ENCODE data around the gene POLG2. TPM values are rescaled to one million over a fixed set of nuclear protein-coding genes. Genes with fewer than 3 reads are reported as not detected.
A peak's percentile ranks its signal among the peaks of the same experiment; 100 is the strongest.
"Not testable (repeated sequence)": the region's sequence is repeated elsewhere in the genome, so short reads cannot be mapped to it uniquely, and the experiment has no call there.

POLG2 gene
- total RNA-seq, 1 experiment from 2014 or later: 7.7 TPM

- no peak for DNase-seq (ENCODE audit: low read depth)
These were observed 12.5 kb downstream of the POLG2 start for GRCh38 chr17:64484380-64484779.

DNA sequence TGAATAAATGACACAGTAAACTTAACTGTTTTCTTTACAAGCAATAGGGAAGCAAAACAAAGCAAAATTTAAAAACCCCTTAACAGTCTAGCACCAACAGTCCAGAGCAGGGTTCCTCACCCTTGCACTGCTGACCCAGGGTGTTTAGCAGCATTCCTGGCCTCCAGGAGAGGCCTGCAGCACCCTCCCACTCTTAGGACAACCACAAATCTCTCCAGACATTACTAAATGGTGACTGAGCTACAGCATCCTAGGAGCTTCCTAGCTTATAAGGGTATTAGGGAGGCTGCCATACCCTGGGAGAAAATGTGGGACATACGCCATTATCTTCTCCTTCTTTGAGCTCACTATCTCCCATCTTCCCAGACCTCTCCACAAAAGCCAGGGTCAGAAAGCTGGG, 15.9 kb downstream of the POLG2 start:
- DNase-seq (ENCODE audit: low read depth): no peak

GRCh38 chr17:64477849-64478248, 19.0 kb downstream of the POLG2 start:
- DNase-seq (ENCODE audit: low read depth): no peak

DNA sequence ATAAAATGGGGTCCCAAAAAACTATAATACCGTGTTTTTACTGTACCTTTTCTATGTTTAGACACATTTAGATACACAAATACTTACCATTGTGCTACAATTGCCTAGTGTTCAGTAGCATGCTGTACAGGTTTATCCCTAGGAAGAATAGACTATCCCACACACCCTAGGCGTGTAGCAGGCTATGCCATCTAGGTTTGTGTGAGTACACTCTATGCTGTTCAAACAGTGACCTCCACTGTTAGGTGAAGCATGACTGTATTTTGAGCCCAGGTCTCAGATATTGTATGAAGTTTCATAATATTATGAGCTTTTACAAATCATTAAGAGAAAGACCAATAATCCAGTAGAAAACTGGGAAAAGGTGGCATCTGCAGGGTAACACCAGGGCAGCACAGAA, 24.3 kb downstream of the POLG2 start:
- DNase-seq (ENCODE audit: low read depth): no peak

GRCh38 chr17:64471440-64471839, 25.4 kb downstream of the POLG2 start:
- DNase-seq (ENCODE audit: low read depth): no peak

GRCh38 chr17:64470625-64471024, 26.2 kb downstream of the POLG2 start:
- DNase-seq (ENCODE audit: low read depth): no peak

- DNase-seq (ENCODE audit: low read depth): not testable (repeated sequence)
These were observed 30.0 kb downstream of the POLG2 start for GRCh38 chr17:64466834-64467233.

- DNase-seq (ENCODE audit: low read depth): no peak
These were observed 30.7 kb downstream of the POLG2 start for GRCh38 chr17:64466019-64466735.

DNA sequence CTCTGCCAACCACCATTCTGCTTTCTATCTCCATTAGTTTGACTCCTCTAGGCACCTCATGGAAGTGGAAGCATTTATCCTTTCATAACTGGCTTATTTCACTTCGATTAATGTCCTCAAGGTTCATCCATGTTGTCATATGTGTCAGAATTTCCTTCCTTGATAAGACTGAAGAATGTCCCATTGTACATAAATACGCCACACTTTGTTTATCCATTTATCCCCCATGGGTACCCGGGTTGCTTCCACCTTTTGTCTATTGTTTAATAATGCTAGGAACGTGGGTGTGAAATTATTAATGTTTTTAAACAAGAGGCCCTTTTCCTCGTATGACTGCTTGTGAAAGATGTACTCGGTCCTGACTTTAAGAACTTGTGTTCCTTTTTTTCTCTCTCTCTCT, 35.1 kb downstream of the POLG2 start:
- no peak for DNase-seq (ENCODE audit: low read depth)

DNA sequence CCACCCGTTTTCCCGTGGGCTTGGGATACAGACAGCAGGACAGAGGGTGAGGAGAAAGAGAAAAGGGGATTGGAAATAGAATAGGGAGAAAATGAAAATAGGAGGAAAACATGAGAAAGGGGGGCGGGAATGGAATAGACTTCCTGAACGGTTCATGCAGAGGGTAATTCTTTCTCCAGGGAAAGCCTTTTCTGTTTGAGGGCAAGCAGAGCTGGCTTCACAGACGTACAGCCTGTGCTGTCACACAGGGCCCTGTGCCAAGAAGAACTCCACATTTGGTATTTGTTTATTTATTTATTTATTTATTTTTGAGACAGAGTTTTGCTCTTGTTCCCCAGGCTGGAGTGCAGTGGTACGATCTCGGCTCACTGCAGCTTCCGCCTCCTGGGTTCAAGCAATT, 35.9 kb downstream of the POLG2 start:
- DNase-seq (ENCODE audit: low read depth): no peak

GRCh38 chr17:64459818-64460217, 37.0 kb downstream of the POLG2 start:
- DNase-seq (ENCODE audit: low read depth): not testable (repeated sequence)

- DNase-seq (ENCODE audit: low read depth): peak; percentile 41
These were observed 37.5 kb downstream of the POLG2 start for GRCh38 chr17:64459284-64459747.

DNA sequence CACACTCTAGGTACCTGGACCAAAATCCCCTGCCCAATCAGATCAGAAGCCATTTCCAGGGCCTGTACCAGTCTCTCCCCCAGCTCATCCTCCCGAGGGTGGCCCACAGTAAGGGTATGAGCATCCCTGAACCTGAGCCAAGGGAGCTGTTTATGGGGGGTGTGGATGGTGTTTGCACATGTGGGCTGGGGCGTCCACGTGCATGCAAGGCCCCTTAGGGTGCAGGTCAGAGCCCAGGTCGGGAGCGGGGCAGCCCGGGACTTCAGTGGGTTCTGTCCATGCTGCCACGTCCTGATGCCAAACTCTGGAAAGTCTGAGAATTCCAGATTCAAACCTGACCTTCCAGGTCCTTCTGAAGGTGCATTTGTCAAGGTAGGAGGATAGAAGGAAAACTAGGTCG, 38.1 kb downstream of the POLG2 start:
- no peak for DNase-seq (ENCODE audit: low read depth)

DNA sequence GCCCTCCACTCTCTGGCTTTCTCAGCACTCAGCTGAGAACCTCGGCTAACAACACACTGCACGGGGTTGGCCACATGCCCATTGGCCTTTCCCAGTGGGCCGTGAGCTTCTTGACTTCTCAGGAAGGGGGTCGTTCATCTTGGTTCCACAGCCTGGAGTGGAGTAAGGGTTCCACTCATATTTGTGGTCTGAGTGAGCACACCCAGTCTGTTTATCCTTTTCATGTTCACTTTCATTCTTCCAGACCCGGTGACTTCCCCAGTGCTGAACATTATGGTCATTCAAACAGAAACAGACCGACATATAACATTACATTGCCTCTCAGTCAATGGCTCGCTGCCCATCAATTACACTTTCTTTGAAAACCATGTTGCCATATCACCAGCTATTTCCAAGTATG, 39.7 kb downstream of the POLG2 start:
- DNase-seq (ENCODE audit: low read depth): peak; percentile 16

- DNase-seq (ENCODE audit: low read depth): no peak
These were observed 40.6 kb downstream of the POLG2 start for GRCh38 chr17:64455993-64456885.

- no peak for DNase-seq (ENCODE audit: low read depth)
These were observed 47.3 kb downstream of the POLG2 start for GRCh38 chr17:64449545-64449944.

DNA sequence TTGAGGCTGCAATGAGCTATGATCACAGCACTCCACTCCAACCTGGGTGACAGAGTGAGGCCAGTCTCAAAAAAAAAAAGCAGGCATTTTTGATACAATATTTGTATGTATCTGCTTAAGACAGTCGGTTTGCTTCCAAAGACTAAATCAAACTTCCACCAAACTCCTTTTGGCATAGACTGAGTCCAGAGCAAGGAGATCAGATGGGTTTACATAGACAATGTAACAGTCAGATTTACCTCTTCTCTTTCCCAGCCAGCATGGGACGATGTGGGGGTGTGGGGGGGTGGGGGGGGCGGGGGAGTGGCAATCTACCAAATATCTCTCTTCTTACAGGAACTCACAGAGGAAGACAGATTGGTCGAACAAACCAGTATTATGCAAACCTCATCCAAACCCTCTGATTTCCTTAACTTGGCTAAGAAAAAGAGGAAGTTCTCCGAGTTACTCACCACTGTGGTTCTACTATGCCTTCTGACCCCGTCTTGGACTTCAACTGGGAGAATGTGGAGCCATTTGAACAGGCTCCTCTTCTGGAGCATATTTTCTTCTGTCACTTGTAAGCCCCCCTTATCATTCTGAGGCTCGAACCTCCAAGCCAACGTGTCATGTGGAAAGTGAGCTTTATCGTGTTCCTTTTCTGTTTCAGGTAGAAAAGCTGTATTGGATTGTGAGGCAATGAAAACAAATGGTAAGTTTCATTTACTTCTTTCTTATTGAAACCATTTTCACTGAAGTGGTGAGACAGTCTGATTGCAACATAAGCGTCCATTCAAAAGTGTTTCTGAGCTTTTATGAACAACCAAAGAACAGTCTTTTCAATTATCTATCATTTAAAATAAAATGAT, 48.0 kb downstream of the POLG2 start, which contains the start of gene MILR1:
Gene MILR1, plus strand, starts transcription at position 451 of the 848 bp plus-strand sequence. Its CDS starts 54 bp downstream, at position 505.
- peak; percentile 91 for DNase-seq (ENCODE audit: low read depth)

GRCh38 chr17:64447526-64447925, 49.3 kb downstream of the POLG2 start:
- no peak for DNase-seq (ENCODE audit: low read depth)

DNA sequence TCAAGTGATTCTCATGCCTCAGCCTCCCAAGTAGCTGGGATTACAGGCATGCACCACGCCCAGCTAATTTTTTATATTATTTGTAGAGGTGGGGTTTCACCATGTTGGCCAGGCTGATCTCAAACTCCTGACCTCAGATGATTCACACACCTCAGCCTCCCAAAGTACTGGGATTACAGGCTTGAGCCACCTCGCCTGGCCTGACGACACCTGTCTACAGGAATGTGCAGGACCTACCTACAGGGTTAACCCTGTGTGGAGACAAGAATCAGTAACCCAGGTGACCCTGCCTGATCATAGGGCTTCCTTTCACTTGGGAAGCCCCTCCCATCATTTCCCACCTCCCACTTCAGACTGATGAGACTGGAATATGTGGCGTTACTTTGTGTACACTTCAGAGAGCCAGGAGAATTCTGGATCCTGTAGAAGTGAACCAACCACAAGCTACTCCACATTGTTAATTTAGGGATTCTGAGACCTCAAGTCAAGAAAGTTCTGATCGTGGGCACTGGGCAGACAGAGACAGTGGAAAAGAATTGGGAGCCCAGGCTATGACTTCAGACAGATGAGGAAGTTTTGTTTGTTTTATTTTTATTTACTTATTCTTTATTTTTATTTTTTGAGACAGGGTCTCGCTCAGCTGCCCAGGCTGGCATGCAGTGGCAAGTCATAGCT, 53.6 kb downstream of the POLG2 start:
- no peak for DNase-seq (ENCODE audit: low read depth)

DNA sequence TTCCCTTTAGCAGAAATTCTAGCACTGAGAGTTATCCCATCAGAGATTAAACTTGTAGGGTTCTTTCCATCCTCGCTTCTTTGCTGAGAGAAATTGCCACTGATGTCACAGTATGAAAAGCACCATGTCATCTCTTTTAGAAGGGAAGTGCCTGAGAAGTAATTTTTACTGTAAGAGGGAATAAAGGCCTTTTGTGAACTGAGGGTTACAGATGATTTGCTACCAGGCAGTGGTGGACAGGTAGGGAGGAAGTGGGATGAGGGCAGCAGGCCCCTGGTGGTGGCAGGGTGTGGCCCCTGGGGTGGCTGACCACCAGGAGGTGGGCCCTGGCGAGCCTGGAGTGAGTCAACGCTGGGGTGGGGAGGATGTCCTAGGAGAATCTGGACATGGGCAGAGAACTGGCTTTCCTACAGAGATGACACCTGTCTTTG, 54.3 kb downstream of the POLG2 start:
- DNase-seq (ENCODE audit: low read depth): peak; percentile 34
